OCI-LY7 (cell line): Measurements from ENCODE around the gene SP6. TPM values are rescaled to one million over a fixed set of nuclear protein-coding genes. Genes with fewer than 3 reads are reported as not detected.

Experiments
- BruUV-seq: library from RNA; stranded (reverse); fragments of 400-500 nt; replicated peaks from 2 replicates; lab custom pipeline; 2021; lab: Mats Ljungman, UMichigan
- CTCF ChIA-PET: fragments of 300-600 bp; sonication (Branson Sonifier 250); formaldehyde crosslinking; loops from one replicate; lab custom pipeline; 2022; ENCODE audit warnings: antibody characterized with exemption; ENCODE audit not compliant: unreplicated experiment; lab: Charles Lee
- POLR2A ChIA-PET: fragments of 300-600 bp; sonication (Branson Sonifier 250); formaldehyde crosslinking; loops from one replicate; lab custom pipeline; 2022; ENCODE audit warnings: antibody characterized with exemption; lab: Charles Lee
- DNase-seq: peaks from one replicate; pipeline ENCODE4 v3.0.0-alpha.2; 2015; ENCODE audit warnings: low spot score
- H2AFZ ChIP-seq: fragments of 200-600 bp; sonication (generic), shearing (Covaris generic); 2 replicates; pipeline ENCODE4 v1.6.1; 2014; ENCODE audit warnings: mild to moderate bottlenecking, antibody characterized with exemption, low read length, moderate library complexity
- H3K27ac ChIP-seq: fragments of 200-600 bp; sonication (generic); 2 replicates; pipeline ENCODE4 v1.5.1; 2014; ENCODE audit warnings: mixed run types, low read depth, mild to moderate bottlenecking, moderate library complexity, low read length, inconsistent platforms; ENCODE audit not compliant: poor library complexity, severe bottlenecking
- H3K36me3 ChIP-seq: fragments of 200-600 bp; sonication (generic); 2 replicates; pipeline ENCODE4 v1.6.1; 2014; ENCODE audit warnings: mild to moderate bottlenecking, antibody characterized with exemption, low read length, moderate library complexity, mixed read lengths; ENCODE audit not compliant: insufficient read depth
- H3K4me1 ChIP-seq: fragments of 200-600 bp; sonication (generic); 2 replicates; pipeline ENCODE4 v1.5.1; 2014; ENCODE audit warnings: mild to moderate bottlenecking, low read length; ENCODE audit not compliant: insufficient read depth, poor library complexity, severe bottlenecking
- H3K4me2 ChIP-seq: fragments of 200-600 bp; sonication (generic); 2 replicates; pipeline ENCODE4 v1.6.1; 2014; ENCODE audit warnings: mild to moderate bottlenecking, low read length
- H3K4me3 ChIP-seq: fragments of 200-600 bp; sonication (generic); 2 replicates; pipeline ENCODE4 v1.5.1; 2014; ENCODE audit warnings: mild to moderate bottlenecking, low read depth, low read length; ENCODE audit not compliant: poor library complexity, severe bottlenecking
- H3K79me2 ChIP-seq: fragments of 200-600 bp; sonication (generic); 2 replicates; pipeline ENCODE4 v1.6.1; 2016; ENCODE audit warnings: low read depth, mild to moderate bottlenecking, low read length, moderate library complexity, mixed read lengths; ENCODE audit not compliant: insufficient read depth
- H3K9me2 ChIP-seq: fragments of 200-600 bp; sonication (generic); 2 replicates; pipeline ENCODE4 v1.6.1; 2016; ENCODE audit warnings: mild to moderate bottlenecking, low read length, mixed read lengths; ENCODE audit not compliant: insufficient read depth
- H3K9me3 ChIP-seq: fragments of 200-600 bp; sonication (generic); 2 replicates; pipeline ENCODE4 v1.6.1; 2014; ENCODE audit warnings: mild to moderate bottlenecking, mixed run types, low read length, mixed read lengths
- H4K20me1 ChIP-seq: fragments of 200-600 bp; sonication (generic); 2 replicates; pipeline ENCODE4 v1.6.1; 2014; ENCODE audit warnings: mild to moderate bottlenecking, antibody characterized with exemption, low read length, moderate library complexity, mixed read lengths; ENCODE audit not compliant: insufficient read depth
- CTCF ChIP-seq: fragments of 200-600 bp; sonication (generic); conservative IDR thresholded peaks from 2 replicates; pipeline ENCODE4 v1.5.1; 2014; ENCODE audit warnings: mild to moderate bottlenecking, antibody characterized with exemption, low read length, moderate library complexity, mixed read lengths
- EZH2phosphoT487 ChIP-seq: fragments of 200-600 bp; sonication (generic); IDR thresholded peaks from 2 replicates; pipeline ENCODE4 v1.6.1; 2018; ENCODE audit warnings: low read depth, borderline replicate concordance, mild to moderate bottlenecking, mixed run types, antibody characterized with exemption, low read length, moderate library complexity, mixed read lengths
- intact Hi-C: fragments of 100-400 bp; cut with micrococcal nuclease; formaldehyde crosslinking; loops from one replicate; pipeline ENCODE4 v1.10.0; 2022; ENCODE audit not compliant: unreplicated experiment
- total RNA-seq, 2 experiments: library from RNA; depleted of rRNA in 1 of 2; stranded (reverse); fragments of >200 nt in 1 of 2; shearing (Covaris generic) in 1 of 2; gene quantifications; 2 replicates each; pipeline ENCODE4 v1.2.3, GENCODE V29; 2014 to 2022

SP6 gene
- total RNA-seq, 2 experiments from 2014 or later, result 0.08 to 0.22 TPM

- Histone ChIP-seq H3K4me3 (no peak overlapping the region), H3K4me2 (no peak overlapping the region)
- no TSS peak for BruUV-seq
These were observed 775 bp upstream of the SP6 start for GRCh38 chr17:47851764-47852112.

DNA sequence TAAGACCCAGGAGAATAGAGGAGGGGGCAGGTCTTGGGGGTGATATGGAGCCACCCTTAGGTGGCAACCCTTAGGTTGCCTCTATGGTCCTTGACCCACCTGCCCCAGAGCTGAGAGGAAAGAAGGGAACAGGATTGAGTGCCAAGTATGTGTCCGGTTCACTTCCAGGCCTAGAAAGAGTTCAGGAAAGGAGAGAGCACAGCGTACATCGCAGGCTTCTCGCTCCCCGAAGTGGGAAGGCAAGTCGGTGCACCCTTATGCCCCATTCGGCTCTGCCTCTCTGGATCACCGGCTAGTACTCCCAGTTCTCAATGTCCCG, 631 bp downstream of the SP6 start:
- CTCF ChIA-PET, result no interaction called here
- Histone ChIP-seq H4K20me1 (no peaks in the 10 kb centered on the region), H2AFZ (no peak overlapping the region), H3K4me1 (no peaks in the 10 kb centered on the region), H3K9me2 (no peaks in the 10 kb centered on the region), H3K36me3 (no peaks in the 10 kb centered on the region), H3K9me3 (no peaks in the 10 kb centered on the region), H3K27ac (no peak overlapping the region), H3K4me2 (no peak overlapping the region), H3K4me3 (no peak overlapping the region), H3K79me2 (no peaks in the 10 kb centered on the region)
- intact Hi-C loops, result no loop called here
- POLR2A ChIA-PET, result no interaction called here
- BruUV-seq, result no TSS peak
- no peak for TF ChIP-seq EZH2phosphoT487
- TF ChIP-seq CTCF, result no peak
- DNase-seq, result no peak

More at GRCh38 chr17:47851764-47852112, 775 bp upstream of the SP6 start:
- no peak overlapping the region for H3K27ac ChIP-seq
- no peaks in the 10 kb centered on the region for H4K20me1 ChIP-seq
- intact Hi-C loops, result no loop called here
- H3K9me2 ChIP-seq, result no peaks in the 10 kb centered on the region
- DNase-seq, result no peak
- H2AFZ ChIP-seq, result no peak overlapping the region
- H3K4me1 ChIP-seq, result no peaks in the 10 kb centered on the region
- no peaks in the 10 kb centered on the region for H3K79me2 ChIP-seq
- no peaks in the 10 kb centered on the region for H3K9me3 ChIP-seq
- ChIA-PET CTCF (no interaction called here), POLR2A (no interaction called here)
- TF ChIP-seq EZH2phosphoT487 (no peak), CTCF (no peak)
- no peaks in the 10 kb centered on the region for H3K36me3 ChIP-seq

DNA sequence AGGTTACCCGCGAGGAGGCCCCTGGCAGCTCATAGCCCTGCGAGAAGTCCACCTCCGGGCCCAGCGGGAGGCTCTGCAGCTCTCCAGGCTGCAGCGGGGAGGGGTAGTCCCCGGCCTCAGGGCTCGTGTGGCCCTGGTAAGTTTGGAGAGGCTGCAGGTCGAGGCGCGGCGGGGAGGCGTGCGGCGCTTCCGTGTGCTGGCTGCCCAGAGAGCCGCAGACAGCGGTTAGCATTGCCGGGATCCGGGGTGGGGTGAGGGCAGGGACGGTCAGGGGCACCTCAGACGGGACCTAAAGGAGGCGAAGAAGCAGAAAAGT, 2.8 kb downstream of the SP6 start:
- Histone ChIP-seq H3K9me2 (no peaks in the 10 kb centered on the region), H3K4me3 (no peak overlapping the region), H3K4me2 (no peak overlapping the region), H3K9me3 (no peaks in the 10 kb centered on the region), H3K36me3 (no peaks in the 10 kb centered on the region), H3K79me2 (no peaks in the 10 kb centered on the region), H4K20me1 (no peaks in the 10 kb centered on the region), H2AFZ (no peak overlapping the region), H3K4me1 (peaks cover 14% of the 10 kb centered on the region), H3K27ac (no peak overlapping the region)
- no peak for DNase-seq
- ChIA-PET POLR2A (no interaction called here), CTCF (no interaction called here)
- TF ChIP-seq CTCF, result no peak
- TF ChIP-seq EZH2phosphoT487, result no peak
- no TSS peak for BruUV-seq
- intact Hi-C loops, result no loop called here
